GM10266 (cell line): ENCODE measurements around the gene CDH2.
A peak's percentile ranks its signal among the peaks of the same experiment; 100 is the strongest.

Source experiments
- DNase-seq: peaks from one replicate; pipeline ENCODE4 v3.0.0; 2012; ENCODE audit errors: extremely low spot score
- TF ChIP-seq, protein P1 (sequence below): IDR thresholded peaks from 2 replicates; pipeline ENCODE4 v1.5.1; 2012; ENCODE audit warnings: mild to moderate bottlenecking, low read depth; ENCODE audit not compliant: control insufficient read depth, insufficient read depth; ENCODE audit errors: missing control alignments

The CDH2 gene

DNA sequence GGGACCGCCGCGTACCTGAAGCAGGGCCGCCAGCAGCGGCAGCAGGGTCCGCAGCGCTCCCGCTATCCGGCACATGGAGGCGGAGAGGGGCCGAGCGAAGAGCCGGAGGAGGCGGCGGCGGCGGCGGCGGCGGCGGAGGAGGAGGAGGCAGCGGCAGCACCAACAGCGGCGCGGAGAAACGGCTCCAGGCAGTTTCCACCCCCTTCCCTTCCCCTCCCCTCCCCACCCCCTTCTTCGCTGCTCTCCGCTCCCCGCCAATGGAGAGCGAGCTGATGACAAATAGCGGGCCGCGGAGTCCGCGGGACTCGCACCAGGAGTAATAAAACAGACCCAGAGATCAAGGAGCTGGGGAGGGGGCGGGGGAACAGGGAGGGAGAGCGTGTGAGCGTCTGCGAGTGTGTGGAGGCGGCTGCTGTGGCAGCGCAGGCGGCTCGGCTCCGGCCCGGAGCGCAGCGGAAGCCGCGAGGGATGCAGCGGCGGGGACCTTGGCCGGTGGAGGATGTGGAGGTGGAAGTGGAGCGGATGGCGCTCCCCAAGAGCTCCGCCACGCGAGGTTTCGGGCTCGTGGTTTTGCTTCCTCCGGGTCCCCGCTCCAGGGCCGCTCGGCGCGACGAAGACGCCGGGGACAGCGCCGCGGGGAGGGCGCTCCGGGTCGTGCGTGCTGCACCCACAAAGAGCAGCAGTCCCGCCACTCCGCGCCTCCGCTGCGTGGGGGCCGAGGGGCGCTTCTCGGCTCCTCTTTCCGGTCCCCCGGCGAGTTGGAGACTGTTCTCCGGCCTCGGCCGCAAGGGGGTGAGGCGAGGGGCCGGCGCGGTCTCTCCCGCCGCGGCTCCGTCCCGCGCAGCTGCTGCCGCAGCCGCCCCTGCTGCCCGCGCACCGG, at the start of gene CDH2:
Gene CDH2, minus strand, starts transcription at position 183 of the 880 bp plus-strand sequence. Its CDS starts 108 bp downstream, at position 75.
- DNase-seq = peak; percentile 59
- TF ChIP-seq, protein P1, sequence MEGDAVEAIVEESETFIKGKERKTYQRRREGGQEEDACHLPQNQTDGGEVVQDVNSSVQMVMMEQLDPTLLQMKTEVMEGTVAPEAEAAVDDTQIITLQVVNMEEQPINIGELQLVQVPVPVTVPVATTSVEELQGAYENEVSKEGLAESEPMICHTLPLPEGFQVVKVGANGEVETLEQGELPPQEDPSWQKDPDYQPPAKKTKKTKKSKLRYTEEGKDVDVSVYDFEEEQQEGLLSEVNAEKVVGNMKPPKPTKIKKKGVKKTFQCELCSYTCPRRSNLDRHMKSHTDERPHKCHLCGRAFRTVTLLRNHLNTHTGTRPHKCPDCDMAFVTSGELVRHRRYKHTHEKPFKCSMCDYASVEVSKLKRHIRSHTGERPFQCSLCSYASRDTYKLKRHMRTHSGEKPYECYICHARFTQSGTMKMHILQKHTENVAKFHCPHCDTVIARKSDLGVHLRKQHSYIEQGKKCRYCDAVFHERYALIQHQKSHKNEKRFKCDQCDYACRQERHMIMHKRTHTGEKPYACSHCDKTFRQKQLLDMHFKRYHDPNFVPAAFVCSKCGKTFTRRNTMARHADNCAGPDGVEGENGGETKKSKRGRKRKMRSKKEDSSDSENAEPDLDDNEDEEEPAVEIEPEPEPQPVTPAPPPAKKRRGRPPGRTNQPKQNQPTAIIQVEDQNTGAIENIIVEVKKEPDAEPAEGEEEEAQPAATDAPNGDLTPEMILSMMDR = no peak

DNA sequence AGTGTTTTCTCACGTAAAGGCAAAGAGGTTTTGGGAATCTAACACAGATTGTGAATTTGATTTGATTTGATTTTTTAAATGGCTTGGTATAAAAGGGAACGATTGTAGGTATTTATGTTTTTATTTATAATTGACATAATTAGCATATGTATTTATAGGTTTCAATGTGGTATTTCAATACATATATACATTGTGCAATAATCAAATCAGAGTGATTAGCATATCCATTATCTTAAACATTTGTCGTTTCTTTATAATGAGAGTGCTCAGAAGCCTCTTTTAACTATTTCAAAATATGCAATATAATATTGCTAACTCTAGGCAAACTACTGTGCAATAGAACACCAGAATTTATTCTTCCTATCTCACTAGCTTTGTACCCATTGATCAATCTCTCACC, 35.1 kb upstream of the CDH2 start:
- TF ChIP-seq, protein P1 = no peak
- no peak for DNase-seq

DNA sequence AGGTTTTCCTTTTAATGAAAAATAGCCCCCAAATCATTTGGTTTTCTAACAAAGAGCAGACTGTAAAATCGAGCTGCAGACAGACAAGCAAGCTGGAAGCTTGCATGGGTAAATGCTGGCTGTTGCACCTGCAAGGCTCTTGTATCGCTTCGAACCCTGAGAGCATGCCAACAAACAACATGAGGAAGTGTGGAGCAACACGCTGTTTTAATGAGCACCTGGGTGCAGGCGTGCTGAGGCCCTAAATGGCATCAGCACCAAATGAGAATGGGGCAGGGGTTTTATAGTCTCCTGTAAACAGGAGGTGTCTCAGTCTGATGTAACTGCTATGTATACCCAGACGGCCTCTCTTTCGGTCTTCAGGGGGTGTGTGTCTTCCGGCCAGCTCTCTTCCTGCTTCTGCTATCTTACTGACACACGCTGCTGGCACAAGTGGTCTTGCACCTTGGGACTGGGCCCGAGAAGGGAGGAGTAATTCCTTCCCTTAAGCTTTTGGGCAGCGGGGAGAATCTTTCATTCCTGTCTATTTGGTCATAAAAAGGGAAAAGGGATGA, 31.9 kb upstream of the CDH2 start:
- TF ChIP-seq, protein P1 = no peak
- DNase-seq = no peak

DNA sequence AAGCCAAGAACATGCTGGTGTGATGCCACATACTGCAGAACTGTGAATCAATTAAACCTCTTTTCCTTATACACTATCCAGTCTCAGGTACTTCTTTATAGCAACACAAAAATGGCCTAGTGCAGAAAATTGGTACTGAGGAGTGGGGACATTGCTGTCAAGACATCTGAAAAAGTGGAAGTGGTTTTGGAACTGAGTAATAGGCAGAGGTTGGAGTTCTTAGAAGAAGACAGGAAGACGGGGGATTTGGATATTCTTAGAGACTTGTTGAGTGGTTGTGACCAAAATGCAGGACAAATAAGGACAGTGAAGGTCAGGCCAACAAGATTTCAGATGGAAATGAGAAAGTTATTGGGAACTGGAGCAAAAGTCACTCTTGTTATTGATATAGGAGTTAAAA, 31.3 kb upstream of the CDH2 start:
- DNase-seq = no peak
- TF ChIP-seq, protein P1 = no peak

DNA sequence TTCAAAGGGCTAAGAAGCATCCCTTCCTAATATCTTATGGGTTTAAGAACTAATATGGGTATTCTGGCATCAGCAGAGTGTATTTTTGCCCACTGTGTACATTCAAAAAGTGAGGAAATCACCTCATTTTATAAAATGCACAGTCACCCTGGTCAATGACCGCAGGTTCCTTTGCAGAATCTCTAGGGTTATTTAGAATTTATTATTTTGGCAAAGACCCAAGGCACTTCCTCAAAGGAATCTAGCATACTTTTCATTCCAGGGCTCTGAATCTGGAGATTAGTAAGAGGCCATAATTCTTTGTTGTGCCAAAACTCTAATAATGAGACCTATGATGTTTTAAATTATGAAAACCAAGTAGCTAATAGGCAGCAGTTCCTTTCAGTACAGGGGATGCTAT, 27.2 kb upstream of the CDH2 start:
- no peak for DNase-seq
- TF ChIP-seq, protein P1 = no peak

DNA sequence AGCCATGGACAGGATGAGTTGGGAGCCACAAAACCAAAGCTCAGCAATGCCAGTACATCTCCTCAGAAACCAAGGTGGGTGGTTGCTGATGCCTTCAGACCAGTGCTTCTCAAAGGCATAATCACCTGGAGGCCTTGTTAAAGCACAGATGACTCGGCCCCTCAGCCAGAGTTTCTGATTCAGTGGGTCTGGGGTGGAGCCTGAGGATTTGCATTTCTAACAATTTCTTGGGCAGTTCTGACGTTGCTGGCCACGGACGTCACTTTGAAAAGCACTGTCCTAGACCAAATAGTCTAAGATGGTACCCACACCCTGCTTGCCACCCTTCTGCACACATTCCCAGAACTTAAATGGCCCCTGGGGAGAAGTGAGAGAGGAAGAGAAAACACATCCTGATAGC, 24.1 kb upstream of the CDH2 start:
- no peak for DNase-seq
- TF ChIP-seq, protein P1 = no peak

DNA sequence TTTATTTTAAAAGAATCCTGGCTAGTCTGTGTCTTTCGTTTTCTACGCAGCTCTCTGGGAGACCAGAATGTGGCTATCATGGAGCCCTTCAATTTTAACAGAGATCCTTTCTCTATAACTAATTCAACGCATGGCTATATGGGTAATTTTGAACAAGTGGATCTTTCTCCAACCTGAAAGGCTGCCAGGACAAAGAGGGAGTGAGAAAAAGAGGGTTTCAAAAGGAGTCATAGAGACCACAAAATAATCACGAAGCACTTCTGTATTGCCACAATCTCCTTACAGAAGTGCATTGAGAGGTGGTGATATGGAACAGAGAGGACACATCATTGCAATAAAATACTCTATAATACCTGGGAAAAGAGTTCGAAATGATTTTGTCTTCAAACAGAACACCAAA, 21.7 kb upstream of the CDH2 start:
- TF ChIP-seq, protein P1 = no peak
- no peak for DNase-seq
